ENCODE measurements around the gene RHBDL3.
"Not testable (repeated sequence)": the region's sequence is repeated elsewhere in the genome, so short reads cannot be mapped to it uniquely, and the experiment has no call there.

RHBDL3 gene

DNA sequence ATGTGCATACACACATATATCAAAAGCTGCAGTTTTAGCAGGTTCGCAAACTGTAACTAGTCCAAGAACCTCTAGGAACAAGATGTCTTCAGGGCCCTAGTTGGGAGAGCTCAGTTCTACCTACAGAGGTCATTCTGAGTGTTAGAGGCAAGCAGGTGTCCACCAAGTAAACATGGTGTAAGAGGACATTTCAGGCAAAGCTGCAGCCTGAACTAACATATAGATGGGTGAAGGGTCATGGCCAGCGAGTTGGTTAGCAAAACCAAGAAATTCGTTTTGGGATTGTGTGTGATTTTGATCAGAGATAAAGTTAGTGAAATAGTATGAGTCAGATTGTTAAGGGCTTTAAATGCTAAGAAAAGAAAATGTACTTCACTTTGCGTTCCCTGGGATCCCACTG lies 51.7 kb downstream of the RHBDL3 start:
- no peak for TF ChIP-seq CTCF (IDR thresholded peaks at IDR 0.05; ENCODE audit: low read depth, low read length)
- DNase-seq (ENCODE audit: extremely low read depth, low read depth) = no peak

GRCh38 chr17:32318071-32318470 lies 52.4 kb downstream of the RHBDL3 start:
- no peak for DNase-seq (ENCODE audit: extremely low read depth, low read depth)
- TF ChIP-seq CTCF (IDR thresholded peaks at IDR 0.05; ENCODE audit: low read depth, low read length) = no peak

DNA sequence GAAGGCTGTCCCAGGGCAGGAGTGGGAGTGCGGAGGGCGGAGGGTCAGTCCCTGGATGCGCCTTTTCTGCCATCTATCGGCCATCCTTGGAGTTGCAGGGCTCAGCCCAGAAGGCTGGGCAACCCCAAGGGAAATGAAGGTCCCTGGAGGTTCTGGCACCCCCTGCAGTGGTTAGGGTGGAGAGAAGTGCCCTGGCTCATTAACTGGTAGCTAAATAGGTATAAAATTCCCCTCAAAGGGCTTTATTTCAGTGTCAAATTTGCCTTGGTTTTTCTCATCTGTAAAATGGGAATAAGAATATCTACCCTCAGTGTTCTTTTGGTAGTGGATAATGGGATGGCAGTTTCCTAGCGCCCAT lies 53.9 kb downstream of the RHBDL3 start:
- TF ChIP-seq CTCF (IDR thresholded peaks at IDR 0.05; ENCODE audit: low read depth, low read length) = peak; percentile 96
- DNase-seq (ENCODE audit: extremely low read depth, low read depth) = no peak

- not testable (repeated sequence) for DNase-seq (ENCODE audit: extremely low read depth, low read depth)
Measured at GRCh38 chr17:32320080-32320479, 54.4 kb downstream of the RHBDL3 start.

- no peak for TF ChIP-seq CTCF (IDR thresholded peaks at IDR 0.05; ENCODE audit: low read depth, low read length)
- DNase-seq (ENCODE audit: extremely low read depth, low read depth) = no peak
Measured at GRCh38 chr17:32320847-32321246, 55.2 kb downstream of the RHBDL3 start.

DNA sequence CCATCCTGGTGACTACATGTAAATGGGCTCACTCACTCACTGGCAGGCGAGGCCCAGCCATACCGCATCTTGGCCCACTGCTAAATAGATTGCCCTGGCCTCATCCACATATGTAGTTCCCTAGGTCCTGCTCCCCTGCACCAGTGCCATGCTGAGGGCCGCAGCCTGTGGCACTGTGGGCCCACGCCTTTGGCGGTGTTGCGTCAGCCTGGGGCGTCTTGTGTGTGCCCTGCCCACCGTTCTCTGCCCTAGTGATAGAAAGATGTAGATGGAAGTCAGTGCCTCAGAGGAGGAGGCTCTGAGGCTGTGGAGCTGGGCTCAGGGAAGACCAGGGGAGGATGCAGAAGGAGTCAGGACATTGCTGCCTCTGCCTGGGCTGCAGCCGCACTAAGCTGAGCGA lies 57.4 kb downstream of the RHBDL3 start:
- no peak for TF ChIP-seq CTCF (IDR thresholded peaks at IDR 0.05; ENCODE audit: low read depth, low read length)
- DNase-seq (ENCODE audit: extremely low read depth, low read depth) = no peak

GRCh38 chr17:32323811-32324491 lies 58.3 kb downstream of the RHBDL3 start:
- DNase-seq (ENCODE audit: extremely low read depth, low read depth) = no peak
- TF ChIP-seq CTCF (IDR thresholded peaks at IDR 0.05; ENCODE audit: low read depth, low read length) = no peak

DNA sequence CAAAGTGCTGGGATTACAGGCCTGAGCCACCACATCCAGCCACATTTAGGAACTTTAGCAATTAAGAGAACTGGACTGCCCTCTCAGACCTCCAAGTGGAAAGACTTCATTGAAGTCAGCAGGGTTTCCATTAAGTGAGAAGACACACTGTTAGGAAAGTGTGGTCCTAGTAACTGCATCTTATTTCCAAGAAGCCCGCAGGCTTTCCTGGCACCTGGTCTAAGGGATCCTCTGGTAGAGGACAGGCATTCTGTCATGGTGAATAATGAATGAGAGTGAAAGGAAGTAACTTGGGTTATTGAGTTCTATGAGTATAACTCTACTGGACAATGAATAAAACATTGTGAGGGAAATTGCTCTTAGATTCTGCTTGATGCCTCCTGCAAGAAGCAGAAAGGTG lies 62.3 kb downstream of the RHBDL3 start:
- no peak for TF ChIP-seq CTCF (IDR thresholded peaks at IDR 0.05; ENCODE audit: low read depth, low read length)
- no peak for DNase-seq (ENCODE audit: extremely low read depth, low read depth)
